HG02973 (cell line): Measurements from ENCODE around the gene NFS1.
"Not testable (repeated sequence)": the region's sequence is repeated elsewhere in the genome, so short reads cannot be mapped to it uniquely, and the experiment has no call there.

Experiments
- ATAC-seq: cut with Tn5 transposase; IDR thresholded peaks from one replicate; pipeline ENCODE4 v1.9.1; 2021; ENCODE audit warnings: moderate library complexity; ENCODE audit not compliant: unreplicated experiment

NFS1 gene

GRCh38 chr20:35710039-35710438 is 10.9 kb upstream of the NFS1 start:
- ATAC-seq: no peak

DNA sequence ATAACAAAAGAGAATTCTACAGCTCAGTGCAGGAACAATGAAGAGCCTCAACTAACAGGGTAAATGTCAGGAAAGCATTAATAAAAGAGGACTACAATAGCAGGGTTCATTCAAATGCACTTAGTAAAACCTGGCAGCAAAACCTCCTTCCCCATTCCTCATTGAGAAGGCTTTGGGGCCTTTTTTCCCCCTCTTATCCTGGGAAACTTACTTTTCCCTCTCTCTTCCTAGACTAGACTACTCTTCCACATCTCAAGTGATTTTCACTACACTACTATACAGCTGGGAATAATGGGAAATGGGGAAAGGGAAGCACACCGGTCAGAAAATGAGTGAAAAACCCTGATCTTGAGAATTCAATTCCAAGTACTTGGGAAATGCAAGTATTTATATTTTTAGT is 10.1 kb upstream of the NFS1 start:
- no peak for ATAC-seq

GRCh38 chr20:35708502-35708901 is 9.3 kb upstream of the NFS1 start:
- no peak for ATAC-seq

- not testable (repeated sequence) for ATAC-seq
Measured at GRCh38 chr20:35706591-35707529, 7.7 kb upstream of the NFS1 start.

DNA sequence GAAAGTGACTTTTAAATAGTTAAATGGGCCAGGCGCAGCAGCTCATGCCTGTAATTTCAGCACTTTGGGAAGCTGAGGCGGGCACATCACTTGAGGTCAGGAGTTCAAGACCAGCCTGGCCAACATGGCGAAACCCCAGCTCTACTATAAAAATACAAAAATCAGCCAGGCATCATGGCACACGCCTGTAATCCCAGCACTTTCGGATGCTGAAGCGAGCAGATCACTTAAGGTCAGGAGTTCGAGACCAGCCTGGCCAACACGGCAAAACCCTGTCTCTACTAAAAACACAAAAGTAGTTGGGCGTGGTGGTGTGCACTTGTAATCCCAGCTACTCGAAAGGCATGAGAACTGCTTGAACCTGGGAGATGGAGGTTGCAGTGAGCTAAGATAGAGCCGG is 6.7 kb upstream of the NFS1 start:
- not testable (repeated sequence) for ATAC-seq

DNA sequence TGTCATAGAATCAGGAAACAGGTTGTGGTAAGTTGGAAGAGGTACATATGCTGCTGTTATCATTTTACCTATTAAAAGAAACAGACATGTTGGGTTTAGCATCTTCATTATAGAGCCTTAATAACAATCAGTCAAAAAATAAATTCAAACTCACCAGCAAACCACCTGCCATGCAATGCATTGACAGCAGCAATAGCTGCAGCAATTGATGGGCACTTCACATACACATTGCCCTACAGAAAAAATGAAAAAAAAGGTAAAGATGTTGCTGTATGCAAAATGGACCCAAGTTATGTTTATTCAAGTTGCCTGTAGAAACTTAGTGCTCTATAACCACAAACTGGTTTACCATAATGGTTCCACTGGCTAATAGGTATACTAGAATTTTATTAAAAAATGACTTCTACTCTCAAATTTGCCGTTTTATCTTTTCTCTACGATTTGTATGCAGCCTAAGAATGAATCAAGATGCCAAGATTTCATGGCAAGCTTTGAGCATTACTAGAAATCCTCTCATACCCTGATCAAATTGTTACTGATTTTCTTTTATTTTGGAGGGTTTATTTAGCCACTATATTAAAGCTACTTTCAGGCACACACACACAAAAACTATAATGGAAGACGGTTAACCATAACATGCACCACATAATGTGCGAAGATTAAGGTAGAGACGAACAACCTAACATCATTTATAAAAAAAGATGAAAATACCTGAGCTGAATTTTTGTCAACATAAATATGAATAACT is 5.5 kb upstream of the NFS1 start:
- no peak for ATAC-seq

DNA sequence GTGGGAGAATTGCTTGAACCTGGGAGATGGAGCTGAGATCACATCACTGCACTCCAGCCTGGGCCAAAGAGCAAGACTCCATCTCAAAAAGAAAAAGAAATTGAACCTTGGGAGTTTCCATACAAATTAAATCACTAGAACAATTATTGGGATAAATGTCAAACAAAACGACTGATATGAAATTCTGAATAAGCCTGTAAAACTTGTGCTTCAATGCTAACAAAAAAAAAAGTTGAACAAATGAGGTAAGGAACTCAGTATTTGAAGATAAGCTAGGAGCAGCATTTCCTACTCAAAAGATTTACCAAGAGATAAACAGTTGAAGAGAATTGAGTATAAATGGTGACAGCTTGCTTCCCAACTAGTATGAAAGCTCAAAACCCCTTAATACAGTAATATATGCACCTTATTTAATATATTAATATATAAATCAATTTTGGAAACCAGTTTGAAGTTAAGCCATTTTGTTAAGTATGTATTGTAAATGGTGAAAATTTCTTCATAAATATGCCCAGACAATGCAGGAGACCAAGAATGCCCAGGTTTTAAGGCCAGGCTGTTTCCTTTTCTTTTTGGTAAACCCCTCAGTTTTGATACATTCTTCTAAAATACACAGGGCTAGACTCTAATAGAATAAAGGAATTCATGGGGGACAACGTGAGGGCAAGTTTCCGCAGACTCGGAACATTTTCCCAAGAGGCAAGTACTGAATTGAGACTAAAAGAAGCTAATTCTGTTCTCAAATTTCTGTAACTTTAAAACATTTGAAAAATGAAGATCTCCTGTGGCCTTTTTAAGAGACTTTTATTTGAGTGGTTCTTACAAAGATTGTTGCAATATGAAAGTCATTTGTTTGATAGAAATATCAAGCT is 3.9 kb upstream of the NFS1 start:
- no peak for ATAC-seq

- ATAC-seq: no peak
Measured at GRCh38 chr20:35702051-35702823, 3.1 kb upstream of the NFS1 start.

DNA sequence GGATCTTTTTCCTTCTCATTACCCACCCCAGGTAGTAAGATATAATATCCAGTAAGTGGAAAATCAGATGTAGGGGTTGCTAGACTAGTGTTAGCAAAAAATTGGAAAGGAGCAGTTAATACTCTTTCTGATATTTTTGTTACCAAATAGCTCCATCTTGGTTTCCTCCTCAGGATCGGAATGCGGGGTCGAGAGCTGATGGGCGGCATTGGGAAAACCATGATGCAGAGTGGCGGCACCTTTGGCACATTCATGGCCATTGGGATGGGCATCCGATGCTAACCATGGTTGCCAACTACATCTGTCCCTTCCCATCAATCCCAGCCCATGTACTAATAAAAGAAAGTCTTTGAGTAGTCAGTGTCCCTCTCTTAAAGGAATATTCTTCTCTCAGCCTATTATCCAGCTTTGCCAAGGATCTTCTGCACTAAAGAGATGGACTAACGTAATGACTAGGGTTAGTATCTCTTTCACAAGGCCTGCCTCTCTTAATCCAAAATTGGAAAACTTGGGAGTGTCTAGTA is 1.5 kb upstream of the NFS1 start:
- ATAC-seq: no peak

- no peak for ATAC-seq
Measured at GRCh38 chr20:35699957-35700624, 939 bp upstream of the NFS1 start.

DNA sequence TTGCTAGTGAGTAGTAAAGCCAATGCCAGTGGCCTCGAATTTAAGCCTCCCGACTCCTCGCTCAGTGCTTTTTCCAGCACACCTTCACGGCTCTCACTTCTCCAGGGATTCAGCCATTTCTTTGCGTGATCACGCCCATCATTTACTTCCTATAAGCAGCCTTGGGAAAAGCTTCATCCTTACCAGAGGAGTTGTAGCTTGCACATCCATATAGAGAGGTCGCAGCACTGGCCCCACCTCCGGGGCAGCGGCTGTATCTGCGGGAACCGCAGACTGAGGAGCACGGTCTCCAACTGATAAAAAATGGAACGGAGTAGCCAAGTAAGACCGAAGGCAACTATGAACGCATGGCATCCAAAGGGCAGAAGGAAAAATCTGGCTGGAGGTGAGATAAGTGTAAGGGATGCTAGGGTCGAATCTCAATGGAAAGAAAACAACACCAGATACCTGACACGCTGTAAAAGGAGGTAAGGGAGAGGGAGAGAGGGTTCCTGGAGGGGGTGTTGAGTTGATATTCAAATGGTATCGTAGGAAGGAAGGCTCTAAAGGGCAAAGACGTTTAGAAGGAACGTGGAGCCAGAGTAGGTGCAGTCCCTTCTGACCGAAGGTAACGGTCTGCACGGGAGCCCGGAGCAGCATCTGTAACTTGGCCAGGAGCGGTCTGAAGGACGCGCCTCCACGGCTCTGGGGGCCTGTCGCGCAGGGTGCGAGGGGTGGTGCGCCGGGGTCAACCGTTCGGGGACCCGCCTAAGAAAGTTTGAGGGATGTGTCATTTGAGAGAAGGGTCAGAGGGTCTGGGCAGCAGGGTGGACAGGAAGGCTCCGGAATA is 640 bp downstream of the NFS1 start:
- no peak for ATAC-seq

- no peak for ATAC-seq
Measured at GRCh38 chr20:35697696-35698297, 1.4 kb downstream of the NFS1 start.

DNA sequence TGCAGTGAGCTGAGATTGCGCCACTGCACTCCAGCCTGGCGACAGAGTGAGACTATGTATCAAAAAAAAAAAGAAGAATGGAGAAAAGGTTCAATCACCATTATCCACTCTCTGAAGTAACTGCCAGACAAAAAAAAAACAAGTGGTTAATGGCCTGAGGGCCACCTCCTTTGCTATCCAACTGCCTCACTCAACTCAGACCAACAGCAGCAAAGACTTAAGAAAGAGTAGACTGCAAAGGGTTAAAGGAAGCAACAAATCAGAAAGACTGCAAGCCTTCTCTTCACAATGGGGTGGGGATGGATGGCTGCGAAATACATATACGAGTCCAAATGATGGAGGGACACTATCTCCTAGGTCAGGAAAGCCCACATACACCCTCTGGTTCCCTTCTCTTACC is 3.2 kb downstream of the NFS1 start:
- ATAC-seq: no peak

DNA sequence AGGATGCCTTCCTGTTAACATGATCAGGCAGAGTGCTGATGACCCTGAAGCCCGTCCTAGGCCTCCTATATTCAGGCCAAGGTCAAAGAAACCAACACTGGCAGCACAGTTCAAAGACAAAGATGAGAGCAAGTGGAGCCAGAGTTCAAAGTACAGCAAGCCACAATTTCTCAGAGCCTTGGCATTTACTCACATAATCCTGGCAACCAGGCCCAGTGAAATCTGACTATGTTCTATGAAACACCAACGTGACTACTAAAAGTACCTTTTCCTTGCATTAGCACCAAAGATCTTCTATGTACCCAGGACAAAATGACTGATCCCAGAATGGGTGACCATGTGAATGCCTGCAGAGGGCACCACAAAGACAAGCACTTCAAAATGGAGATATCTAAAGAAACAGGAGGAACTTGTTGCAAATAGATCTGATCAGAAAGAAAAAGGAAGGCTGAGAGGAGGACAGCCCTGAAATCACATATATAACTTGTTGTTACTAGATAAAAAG is 3.9 kb downstream of the NFS1 start:
- ATAC-seq: no peak

GRCh38 chr20:35690265-35690664 is 8.9 kb downstream of the NFS1 start:
- no peak for ATAC-seq

DNA sequence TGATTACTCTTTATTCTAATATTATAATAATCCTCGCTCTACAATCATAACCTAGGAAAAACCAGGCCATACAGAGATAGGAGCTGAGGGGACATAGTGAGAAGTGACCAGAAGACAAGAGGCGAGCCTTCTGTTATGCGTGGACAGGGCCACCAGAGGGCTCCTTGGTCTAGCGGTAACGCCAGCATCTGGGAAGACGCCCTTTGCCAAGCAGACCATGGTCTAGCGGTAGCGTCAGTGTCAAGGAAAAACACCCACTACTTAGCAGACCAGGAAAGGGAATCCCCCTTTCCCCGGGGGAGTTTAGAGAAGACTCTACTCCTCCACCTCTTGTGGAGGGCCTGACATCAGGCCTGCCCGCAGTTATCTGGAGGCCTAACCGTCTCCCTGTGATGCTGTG is 12.3 kb downstream of the NFS1 start:
- ATAC-seq: not testable (repeated sequence)

GRCh38 chr20:35685368-35685767 is 13.8 kb downstream of the NFS1 start:
- not testable (repeated sequence) for ATAC-seq

DNA sequence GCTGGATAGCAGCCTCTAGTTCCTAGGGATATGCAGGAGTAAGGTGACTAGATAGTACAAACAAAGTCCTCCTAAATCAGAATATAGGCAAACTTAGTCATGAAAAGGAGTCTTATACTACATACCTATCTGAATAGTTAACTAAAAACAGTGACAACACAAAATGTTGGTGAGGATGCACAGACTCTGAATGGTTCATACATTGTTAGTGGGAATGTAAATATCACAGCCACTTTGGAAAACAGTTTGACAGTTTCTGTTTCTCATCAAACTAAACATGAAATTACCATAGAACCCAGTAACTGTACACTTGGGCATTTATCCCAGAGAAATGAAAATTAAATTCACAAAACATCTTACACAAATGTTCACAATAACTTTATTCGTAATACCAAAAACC is 17.2 kb downstream of the NFS1 start:
- no peak for ATAC-seq
